Adrenal gland (tissue), 12 donors: Measurements from ENCODE around the gene ANKS1B. TPM values are rescaled to one million over a fixed set of nuclear protein-coding genes. Genes with fewer than 3 reads are reported as not detected.
A peak's percentile ranks its signal among the peaks of the same experiment; 100 is the strongest.

Experiments
- DNase-seq, 7 donors: peaks; one replicate each; pipeline ENCODE4 v3.0.0-alpha.2; 2019 to 2020
- H3K27ac ChIP-seq, 5 donors: fragments of 200-600 bp; sonication (generic) in 4 of 5; 1 replicate in 3 of 5; 2 replicates in 2 of 5; pipeline versions ENCODE4 v1.5.1 to v1.8.0; 2016 to 2020; ENCODE audit warnings: mild to moderate bottlenecking in 1 of 5
- H3K27me3 ChIP-seq: fragments of 200-600 bp; 2 replicates; pipeline ENCODE4 v1.8.0; 2021
- H3K36me3 ChIP-seq, 2 donors: fragments of 200-600 bp; replicated peaks in 1 of 2; 1 replicate in 1 of 2; 2 replicates in 1 of 2; pipeline versions ENCODE4 v1.5.1 to v1.8.0; 2018 to 2022
- H3K4me1 ChIP-seq, 2 donors: fragments of 200-600 bp; replicated peaks in 1 of 2; 1 replicate in 1 of 2; 2 replicates in 1 of 2; pipeline versions ENCODE4 v1.5.1 to v1.8.0; 2018 to 2021
- H3K4me3 ChIP-seq, 4 donors: fragments of 200-600 bp; sonication (generic) in 3 of 4; one replicate each; pipeline ENCODE4 v1.5.1; 2016 to 2018
- H3K9me3 ChIP-seq, 3 donors: fragments of 200-600 bp; sonication (generic) in 1 of 3; replicated peaks in 1 of 3; 1 replicate in 2 of 3; 2 replicates in 1 of 3; pipeline versions ENCODE4 v1.5.1 to v1.8.0; 2016 to 2021
- POLR2A ChIP-seq, 2 donors: fragments of 450-650 bp; IDR thresholded peaks; one replicate each; pipeline ENCODE4 v1.6.1; 2017; ENCODE audit warnings: antibody characterized with exemption in 2 of 2, mild to moderate bottlenecking in 2 of 2, moderate library complexity in 1 of 2
- WGBS, 4 donors: extraction: QIAGEN DNeasy Blood & Tissue Kit in 2 of 4; methylation state at CpG; one replicate each; pipeline versions ENCODE4 v1.1.5 to v1.1.7; 2013 to 2017; 5-methylcytosine and 5-hydroxymethylcytosine counted together
- intact Hi-C, 2 donors: fragments of 100-400 bp; cut with DNase I; formaldehyde crosslinking; loops; one replicate each; pipeline versions ENCODE4 v1.14.1 to v1.15.0; 2022 to 2023
- polyA plus RNA-seq, 3 donors: library from polyadenylated mRNA; stranded (reverse); fragments of 200-250 nt in 2 of 3; fragments of 350-450 nt in 1 of 3; fragmentation: Illumina TruSeq in 1 of 3; extraction: RNeasy Lipid Tissue Mini Kit (QIAGEN cat#74804) in 1 of 3; gene quantifications; one replicate each; pipeline ENCODE4 v1.2.3, GENCODE V29; 2013 to 2014
- total RNA-seq, 9 donors: library from RNA; depleted of rRNA in 4 of 9; stranded (reverse); fragments of >200 nt in 4 of 9; fragments of 120-200 nt in 1 of 9; fragmentation: NEBNext Ultra II Directional in 1 of 9; extraction: Animal tissue kit (Norgen Biotek cat#: 25700) in 1 of 9; gene quantifications; one replicate each; pipeline versions ENCODE4 v1.1.0 to v1.2.4, GENCODE V29; 2013 to 2023
- TF ChIP-seq, protein P1 (sequence below), 6 experiments: fragments of 450-650 bp in 4 of 6; fragments of 200-600 bp in 2 of 6; sonication (generic) in 1 of 6; IDR thresholded peaks; 1 replicate in 5 of 6; 2 replicates in 1 of 6; pipeline versions ENCODE4 v1.5.1 to v1.8.0; 2016 to 2021; ENCODE audit warnings: antibody characterized with exemption in 6 of 6, mild to moderate bottlenecking in 2 of 6, moderate library complexity in 1 of 6
- donor health status: healthy with polysubstance abuse.
- donor health status: Bipolar disorder and iron deficiency.
- donor health status: DM: yes; HTN: yes; CAD: no.
- donor health status: DM: no; HTN: no; CAD: no.
- donor health status: DM: no; HTN: no; CAD: no.
- donor health status: DM: yes; HTN: yes; CAD: no.

Gene ANKS1B
- total and polyA plus RNA-seq, 12 donors = 1.3 to 28.1 (median 8.0) TPM

DNA sequence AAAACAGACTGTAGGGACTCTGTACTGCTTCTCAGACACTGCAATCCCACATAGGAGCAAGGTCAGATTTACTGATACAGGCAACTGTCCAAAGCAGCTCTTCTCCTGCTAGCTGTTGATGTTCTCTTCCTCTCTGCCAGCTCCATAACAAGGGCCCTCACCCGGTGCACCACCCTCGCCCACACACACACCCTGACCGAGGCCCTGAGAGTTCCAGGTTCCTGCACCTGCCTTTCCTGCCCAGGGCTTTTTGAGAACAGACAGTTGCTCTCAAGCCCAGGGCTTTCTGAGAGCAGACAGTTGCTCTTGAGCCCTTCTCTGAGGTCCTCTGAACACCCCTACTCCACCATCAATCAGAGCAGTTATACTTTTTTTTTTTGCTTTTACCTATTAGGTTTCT is 571.0 kb downstream of the ANKS1B start:
- no peaks in the 10 kb centered on the region for H3K4me1 ChIP-seq
- WGBS, 4 donors = 57 to 79% (median 73%) methylated on average over 3 of the region's 3 CpGs
- no peak for DNase-seq
- TF ChIP-seq POLR2A (IDR thresholded peaks at IDR 0.05) = no peak
- TF ChIP-seq, protein P1, sequence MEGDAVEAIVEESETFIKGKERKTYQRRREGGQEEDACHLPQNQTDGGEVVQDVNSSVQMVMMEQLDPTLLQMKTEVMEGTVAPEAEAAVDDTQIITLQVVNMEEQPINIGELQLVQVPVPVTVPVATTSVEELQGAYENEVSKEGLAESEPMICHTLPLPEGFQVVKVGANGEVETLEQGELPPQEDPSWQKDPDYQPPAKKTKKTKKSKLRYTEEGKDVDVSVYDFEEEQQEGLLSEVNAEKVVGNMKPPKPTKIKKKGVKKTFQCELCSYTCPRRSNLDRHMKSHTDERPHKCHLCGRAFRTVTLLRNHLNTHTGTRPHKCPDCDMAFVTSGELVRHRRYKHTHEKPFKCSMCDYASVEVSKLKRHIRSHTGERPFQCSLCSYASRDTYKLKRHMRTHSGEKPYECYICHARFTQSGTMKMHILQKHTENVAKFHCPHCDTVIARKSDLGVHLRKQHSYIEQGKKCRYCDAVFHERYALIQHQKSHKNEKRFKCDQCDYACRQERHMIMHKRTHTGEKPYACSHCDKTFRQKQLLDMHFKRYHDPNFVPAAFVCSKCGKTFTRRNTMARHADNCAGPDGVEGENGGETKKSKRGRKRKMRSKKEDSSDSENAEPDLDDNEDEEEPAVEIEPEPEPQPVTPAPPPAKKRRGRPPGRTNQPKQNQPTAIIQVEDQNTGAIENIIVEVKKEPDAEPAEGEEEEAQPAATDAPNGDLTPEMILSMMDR (IDR thresholded peaks at IDR 0.05) = no peak
- H3K36me3 ChIP-seq = no peaks in the 10 kb centered on the region
- H3K4me3 ChIP-seq = no peak overlapping the region
- H3K9me3 ChIP-seq = no peaks in the 10 kb centered on the region
- intact Hi-C loops = no loop called here
- no peak overlapping the region for H3K27ac ChIP-seq
- no peaks in the 10 kb centered on the region for H3K27me3 ChIP-seq

DNA sequence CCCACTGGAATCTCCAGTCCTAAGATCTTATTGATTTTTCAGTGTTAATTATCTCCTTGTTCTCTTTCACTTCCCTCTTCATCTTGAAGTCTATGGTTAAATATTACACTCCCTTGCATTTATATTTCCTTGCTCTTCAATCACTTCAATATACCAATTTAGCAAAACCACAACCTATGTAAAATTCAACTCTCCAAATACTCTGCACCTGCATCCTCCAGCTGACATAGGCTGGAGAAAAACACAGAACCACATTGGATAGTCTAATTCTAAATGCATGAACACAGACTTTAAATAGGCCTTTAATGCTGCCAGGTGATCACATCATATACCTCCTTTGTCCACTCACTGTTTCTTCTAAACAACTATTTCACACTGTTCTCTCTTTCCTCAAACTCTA is 591.0 kb downstream of the ANKS1B start:
- Histone ChIP-seq H3K4me1 (no peaks in the 10 kb centered on the region), H3K9me3 (no peaks in the 10 kb centered on the region), H3K4me3 (no peak overlapping the region), H3K27ac (no peak overlapping the region), H3K27me3 (no peaks in the 10 kb centered on the region), H3K36me3 (no peaks in the 10 kb centered on the region)
- intact Hi-C loops = loop anchor here in 1 of 2 donors (10.0 kb wide), 1 partner anchor 371 kb away; no protein-coding TSS in a partner anchor
- TF ChIP-seq, protein P1 (IDR thresholded peaks at IDR 0.05) = no peak
- TF ChIP-seq POLR2A (IDR thresholded peaks at IDR 0.05) = no peak
- DNase-seq = no peak

DNA sequence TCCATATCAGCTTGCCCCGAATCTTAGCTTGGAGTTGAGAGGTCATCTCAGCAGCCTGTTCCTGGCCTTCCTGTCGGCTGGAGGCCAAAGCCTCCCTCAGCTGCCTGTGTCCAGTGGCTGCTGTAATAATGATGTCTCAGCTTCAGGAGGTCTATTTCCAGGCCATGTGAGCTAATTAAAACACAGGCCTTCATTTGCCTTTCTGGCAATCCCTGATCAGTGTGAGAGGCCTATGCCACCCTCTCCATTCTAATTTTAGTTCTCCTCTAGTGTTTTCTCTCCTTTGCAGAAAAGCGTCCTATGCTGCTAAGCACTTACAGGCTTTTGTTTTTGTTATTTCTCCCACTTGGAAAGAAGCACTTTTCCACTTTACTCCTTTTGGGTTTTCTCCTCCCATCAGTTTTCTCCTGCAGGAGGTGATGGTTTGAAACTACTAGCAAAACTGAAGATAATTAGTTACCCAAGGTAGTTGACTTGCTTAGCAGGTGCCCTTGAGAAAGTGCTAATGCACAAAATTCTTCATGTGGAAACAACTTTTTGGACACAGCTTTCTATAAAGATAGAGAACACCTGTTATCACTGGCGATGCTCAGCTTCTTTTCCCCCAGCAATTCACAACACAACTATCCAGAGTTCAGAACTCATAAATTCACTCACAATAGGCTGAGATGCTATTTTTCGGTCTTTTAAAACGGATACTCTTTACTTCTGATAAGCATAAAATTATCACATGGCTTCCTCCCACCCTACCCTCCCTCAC is 592.5 kb downstream of the ANKS1B start:
- no peaks in the 10 kb centered on the region for H3K9me3 ChIP-seq
- DNase-seq = no peak
- WGBS, 4 donors = 73 to 83% (median 82%) methylated on average over 6 of the region's 6 CpGs
- H3K36me3 ChIP-seq = no peaks in the 10 kb centered on the region
- no peak overlapping the region for H3K4me3 ChIP-seq
- no peak overlapping the region for H3K27ac ChIP-seq
- TF ChIP-seq, protein P1 (IDR thresholded peaks at IDR 0.05) = no peak
- no peak for TF ChIP-seq POLR2A (IDR thresholded peaks at IDR 0.05)
- no peaks in the 10 kb centered on the region for H3K4me1 ChIP-seq
- H3K27me3 ChIP-seq = no peaks in the 10 kb centered on the region
- intact Hi-C loops = loop anchor here in 1 of 2 donors (10.0 kb wide), 1 partner anchor 373 kb away; no protein-coding TSS in a partner anchor

DNA sequence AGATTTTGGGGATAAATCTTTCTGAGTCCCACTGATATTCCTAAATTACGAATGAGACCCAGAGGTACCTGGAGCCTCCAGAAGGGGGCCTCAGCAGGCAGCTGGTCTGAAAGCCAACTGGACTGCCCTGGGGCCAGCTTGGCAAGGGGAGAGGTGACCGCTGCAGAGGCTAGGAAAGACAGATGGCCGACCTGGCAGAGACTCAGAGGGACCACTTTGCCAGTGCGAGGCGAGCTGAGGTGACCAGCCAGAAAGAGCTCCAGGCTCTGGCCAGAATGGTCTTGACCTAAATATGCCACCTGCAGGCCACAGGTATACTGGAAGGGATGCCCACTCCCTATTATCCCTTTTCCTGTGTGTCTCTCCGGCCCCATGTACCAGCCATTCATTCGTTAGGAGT is 594.0 kb downstream of the ANKS1B start:
- Histone ChIP-seq H3K4me1 (no peaks in the 10 kb centered on the region), H3K4me3 (no peak overlapping the region), H3K36me3 (no peaks in the 10 kb centered on the region), H3K27me3 (no peaks in the 10 kb centered on the region), H3K27ac (no peak overlapping the region), H3K9me3 (no peaks in the 10 kb centered on the region)
- intact Hi-C loops = loop anchor here in 1 of 2 donors (10.0 kb wide), 1 partner anchor 374 kb away; no protein-coding TSS in a partner anchor
- no peak for TF ChIP-seq POLR2A (IDR thresholded peaks at IDR 0.05)
- TF ChIP-seq, protein P1 (IDR thresholded peaks at IDR 0.05) = peak in 3 of 6 experiments; percentile 21 to 31 (median 21)
- 75 to 81% (median 78%) methylated on average over 7 of the region's 7 CpGs for WGBS, 4 donors
- DNase-seq = peak in 4 of 7 donors; percentile 4 to 28 (median 13)
